Liver (tissue), 9 donors: ENCODE data around the gene SCGN. TPM values are rescaled to one million over a fixed set of nuclear protein-coding genes. Genes with fewer than 3 reads are reported as not detected.

Experiments used
- DNase-seq: peaks from one replicate; pipeline ENCODE4 v3.0.0-alpha.2; 2017; ENCODE audit warnings: low spot score
- H3K27ac ChIP-seq, 2 donors: one replicate each; pipeline ENCODE4 v1.7.0; 2013; ENCODE audit warnings: inconsistent platforms in 2 of 2, low read length in 2 of 2, control low read depth in 1 of 2, low read depth in 1 of 2, mild to moderate bottlenecking in 1 of 2
- H3K27me3 ChIP-seq, 4 donors: one replicate each; pipeline versions ENCODE4 v1.6.1 to v1.7.0; 2013; ENCODE audit warnings: low read length in 3 of 4, inconsistent platforms in 1 of 4, mild to moderate bottlenecking in 1 of 4, moderate library complexity in 1 of 4; ENCODE audit not compliant: control insufficient read depth in 4 of 4, insufficient read depth in 4 of 4
- H3K36me3 ChIP-seq, 4 donors: one replicate each; pipeline versions ENCODE4 v1.6.1 to v1.7.0; 2013; ENCODE audit warnings: low read length in 3 of 4, mild to moderate bottlenecking in 3 of 4, low read depth in 1 of 4, moderate library complexity in 1 of 4; ENCODE audit not compliant: control insufficient read depth in 4 of 4, insufficient read depth in 3 of 4
- H3K4me1 ChIP-seq, 4 donors: one replicate each; pipeline versions ENCODE4 v1.6.1 to v1.7.0; 2013; ENCODE audit warnings: low read length in 3 of 4, mild to moderate bottlenecking in 3 of 4, moderate library complexity in 1 of 4; ENCODE audit not compliant: control insufficient read depth in 4 of 4, insufficient read depth in 4 of 4
- H3K4me3 ChIP-seq, 3 donors: one replicate each; pipeline versions ENCODE4 v1.6.1 to v1.7.0; 2013; ENCODE audit warnings: low read length in 3 of 3, control low read depth in 1 of 3, low read depth in 1 of 3, mild to moderate bottlenecking in 1 of 3
- H3K9ac ChIP-seq, 2 donors: one replicate each; pipeline ENCODE4 v1.7.0; 2013; ENCODE audit warnings: low read length in 2 of 2, mild to moderate bottlenecking in 2 of 2, moderate library complexity in 2 of 2, control low read depth in 1 of 2, low read depth in 1 of 2
- H3K9me3 ChIP-seq, 4 donors: one replicate each; pipeline versions ENCODE4 v1.6.1 to v1.7.0; 2013; ENCODE audit warnings: low read length in 3 of 4; ENCODE audit not compliant: control insufficient read depth in 4 of 4
- ATF3 ChIP-seq: IDR thresholded peaks from 2 replicates; pipeline ENCODE4 v1.6.1; 2016; ENCODE audit warnings: antibody characterized with exemption
- CTCF ChIP-seq: fragments of 150-350 bp; IDR thresholded peaks from 2 replicates; pipeline ENCODE4 v1.5.1; 2017; ENCODE audit warnings: improper control_type of control experiment, low read depth, low read length; ENCODE audit not compliant: missing input control
- EGR1 ChIP-seq, 2 donors: IDR thresholded peaks; 2 replicates each; pipeline ENCODE4 v1.6.1; 2016 to 2018; ENCODE audit warnings: antibody characterized with exemption in 2 of 2, low read depth in 2 of 2
- FOXA1 ChIP-seq: IDR thresholded peaks from 2 replicates; pipeline ENCODE4 v1.6.1; 2016; ENCODE audit warnings: antibody characterized with exemption
- FOXA2 ChIP-seq: IDR thresholded peaks from 2 replicates; pipeline ENCODE4 v1.6.1; 2016; ENCODE audit warnings: antibody characterized with exemption
- GABPA ChIP-seq, 2 donors: IDR thresholded peaks in 1 of 2; conservative IDR thresholded peaks in 1 of 2; 2 replicates each; pipeline ENCODE4 v1.6.1; 2016; ENCODE audit warnings: antibody characterized with exemption in 2 of 2, mild to moderate bottlenecking in 1 of 2, moderate library complexity in 1 of 2
- HNF4A ChIP-seq, 2 donors: conservative IDR thresholded peaks; 2 replicates each; pipeline ENCODE4 v1.6.1; 2016; ENCODE audit warnings: antibody characterized with exemption in 2 of 2, mild to moderate bottlenecking in 2 of 2
- HNF4G ChIP-seq: IDR thresholded peaks from 2 replicates; pipeline ENCODE4 v1.6.1; 2016; ENCODE audit warnings: antibody characterized with exemption
- JUND ChIP-seq, 2 donors: IDR thresholded peaks; 2 replicates each; pipeline ENCODE4 v1.6.1; 2016; ENCODE audit warnings: antibody characterized with exemption in 2 of 2
- MAX ChIP-seq: IDR thresholded peaks from 2 replicates; pipeline ENCODE4 v1.6.1; 2016; ENCODE audit warnings: antibody characterized with exemption
- NR2F2 ChIP-seq: IDR thresholded peaks from 2 replicates; pipeline ENCODE4 v1.6.1; 2016; ENCODE audit warnings: antibody characterized with exemption
- RAD21 ChIP-seq, 2 donors: IDR thresholded peaks; 2 replicates each; pipeline ENCODE4 v1.6.1; 2016; ENCODE audit warnings: antibody characterized with exemption in 2 of 2, mild to moderate bottlenecking in 2 of 2
- REST ChIP-seq: IDR thresholded peaks from 2 replicates; pipeline ENCODE4 v1.6.1; 2016; ENCODE audit warnings: antibody characterized with exemption, mild to moderate bottlenecking
- RXRA ChIP-seq, 2 donors: IDR thresholded peaks; 2 replicates each; pipeline ENCODE4 v1.6.1; 2017 to 2018; ENCODE audit warnings: antibody characterized with exemption in 2 of 2, mild to moderate bottlenecking in 1 of 2
- SP1 ChIP-seq: IDR thresholded peaks from 2 replicates; pipeline ENCODE4 v1.6.1; 2018; ENCODE audit warnings: antibody characterized with exemption, mild to moderate bottlenecking
- TAF1 ChIP-seq: conservative IDR thresholded peaks from 2 replicates; pipeline ENCODE4 v1.6.1; 2016; ENCODE audit warnings: antibody characterized with exemption, mild to moderate bottlenecking
- YY1 ChIP-seq: IDR thresholded peaks from 2 replicates; pipeline ENCODE4 v1.6.1; 2016; ENCODE audit warnings: antibody characterized with exemption, mild to moderate bottlenecking
- ZBTB33 ChIP-seq: IDR thresholded peaks from 2 replicates; pipeline ENCODE4 v1.6.1; 2016; ENCODE audit warnings: antibody characterized with exemption
- WGBS: extraction: QIAGEN DNeasy Blood & Tissue Kit; methylation state at CpG from one replicate; pipeline ENCODE4 v1.1.7; 2013; 5-methylcytosine and 5-hydroxymethylcytosine counted together
- polyA plus RNA-seq, 2 donors: library from polyadenylated mRNA; stranded (reverse) in 1 of 2; unstranded in 1 of 2; fragments of 200-250 nt in 1 of 2; fragments of >200 nt in 1 of 2; fragmentation: Nextera tagmentation in 1 of 2; extraction: Ambion mirVana in 1 of 2; gene quantifications; one replicate each; pipeline versions ENCODE4 v1.2.1 to v1.2.3, GENCODE V29; 2013 to 2015
- total RNA-seq, 2 donors: library from RNA; depleted of rRNA; stranded (reverse); fragments of >200 nt; gene quantifications; one replicate each; pipeline ENCODE4 v1.2.3, GENCODE V29; 2014
- donor health status: healthy.
- donor health status: healthy.
- donor health status: healthy.
- donor health status: healthy.
- donor health status: healthy.

The SCGN gene
- total and polyA plus RNA-seq, 4 donors = 0.28 to 8.1 (median 2.8) TPM

GRCh38 chr6:25727028-25727427, 75.0 kb downstream of the SCGN start:
- Histone ChIP-seq H3K27ac (no peak overlapping the region), H3K36me3 (no peaks in the 10 kb centered on the region), H3K27me3 (no peaks in the 10 kb centered on the region), H3K4me3 (no peak overlapping the region), H3K9me3 (no peaks in the 10 kb centered on the region), H3K9ac (no peak overlapping the region), H3K4me1 (no peaks in the 10 kb centered on the region)
- TF ChIP-seq RXRA (IDR thresholded peaks at IDR 0.05) = no peak
- TF ChIP-seq HNF4A (conservative IDR thresholded peaks at IDR 0.05) = no peak
- no peak for TF ChIP-seq TAF1
- no peak for TF ChIP-seq ATF3
- no peak for TF ChIP-seq CTCF
- TF ChIP-seq HNF4G = no peak
- TF ChIP-seq MAX = no peak
- no peak for TF ChIP-seq SP1
- no peak for TF ChIP-seq EGR1 (IDR thresholded peaks at IDR 0.05; ENCODE audit: low read depth in 2 of 2)
- no peak for TF ChIP-seq YY1
- no peak for TF ChIP-seq ZBTB33
- no peak for TF ChIP-seq GABPA (IDR thresholded peaks at IDR 0.05 in 1 of 2, conservative IDR thresholded peaks at IDR 0.05 in 1 of 2)
- TF ChIP-seq RAD21 (IDR thresholded peaks at IDR 0.05) = no peak
- no peak for TF ChIP-seq JUND (IDR thresholded peaks at IDR 0.05)
- TF ChIP-seq NR2F2 = no peak
- TF ChIP-seq REST = no peak
- no peak for TF ChIP-seq FOXA1
- no peak for TF ChIP-seq FOXA2
- WGBS = 92% methylated on average over 14 of the region's 14 CpGs
- DNase-seq = no peak

GRCh38 chr6:25730907-25731306, 78.9 kb downstream of the SCGN start:
- no peak for DNase-seq
- Histone ChIP-seq H3K27me3 (no peaks in the 10 kb centered on the region), H3K9ac (no peak overlapping the region), H3K27ac (no peak overlapping the region), H3K9me3 (no peaks in the 10 kb centered on the region), H3K36me3 (no peaks in the 10 kb centered on the region), H3K4me1 (no peaks in the 10 kb centered on the region), H3K4me3 (no peak overlapping the region)
- 96% methylated on average over 3 of the region's 3 CpGs for WGBS
- TF ChIP-seq RXRA (IDR thresholded peaks at IDR 0.05) (no peak), HNF4G (no peak), HNF4A (conservative IDR thresholded peaks at IDR 0.05) (no peak), REST (no peak), RAD21 (IDR thresholded peaks at IDR 0.05) (no peak), SP1 (no peak), ZBTB33 (no peak), TAF1 (no peak), FOXA1 (no peak), GABPA (IDR thresholded peaks at IDR 0.05 in 1 of 2, conservative IDR thresholded peaks at IDR 0.05 in 1 of 2) (no peak), NR2F2 (no peak), YY1 (no peak), ATF3 (no peak)
